Lower leg skin (tissue), 3 donors: Measurements from ENCODE around the gene CAMTA1.

Experiments used
- CTCF ChIP-seq, 3 donors: fragments of 450-650 bp; IDR thresholded peaks; one replicate each; pipeline ENCODE4 v1.5.1; 2016; ENCODE audit warnings: antibody characterized with exemption in 3 of 3, mild to moderate bottlenecking in 3 of 3, moderate library complexity in 2 of 3
- POLR2A ChIP-seq, 2 donors: fragments of 450-650 bp; IDR thresholded peaks; one replicate each; pipeline ENCODE4 v1.6.1; 2016 to 2017; ENCODE audit warnings: antibody characterized with exemption in 2 of 2, mild to moderate bottlenecking in 1 of 2, moderate library complexity in 1 of 2

GRCh38 chr1:7580923-7581753, 795.9 kb downstream of the CAMTA1 start:
- TF ChIP-seq CTCF (IDR thresholded peaks at IDR 0.05) (no peak), POLR2A (IDR thresholded peaks at IDR 0.05) (no peak)
